ENCODE results near the gene ZBTB49. TPM values are rescaled to one million over a fixed set of nuclear protein-coding genes. Genes with fewer than 3 reads are reported as not detected.
A peak's percentile ranks its signal among the peaks of the same experiment; 100 is the strongest.

The ZBTB49 gene
- total RNA-seq, 1 donor from 2014 or later = 5.7 TPM

- no peaks in the 10 kb centered on the region for H3K4me1 Mint-ChIP-seq
- H3K27me3 Mint-ChIP-seq (ENCODE audit: low read depth) = no peaks in the 10 kb centered on the region
- H3K4me3 Mint-ChIP-seq = no peak overlapping the region
- H3K27ac Mint-ChIP-seq (ENCODE audit: unreplicated experiment) = no peak overlapping the region
- no peak for DNase-seq (ENCODE audit: low read depth, low spot score)
- TF ChIP-seq CTCF (conservative IDR thresholded peaks at IDR 0.05) = no peak
- H3K36me3 Mint-ChIP-seq (ENCODE audit: low read depth) = peaks cover 9% of the 10 kb centered on the region
- no peaks in the 10 kb centered on the region for H3K9me3 Mint-ChIP-seq
Measured at GRCh38 chr4:4269856-4270255, 20.2 kb upstream of the ZBTB49 start.

GRCh38 chr4:4270529-4270928, 19.5 kb upstream of the ZBTB49 start:
- no peak for DNase-seq (ENCODE audit: low read depth, low spot score)
- Mint-ChIP-seq H3K9me3 (no peaks in the 10 kb centered on the region), H3K27me3 (ENCODE audit: low read depth) (no peaks in the 10 kb centered on the region), H3K4me1 (no peaks in the 10 kb centered on the region), H3K27ac (ENCODE audit: unreplicated experiment) (no peak overlapping the region), H3K36me3 (ENCODE audit: low read depth) (peaks cover 9% of the 10 kb centered on the region), H3K4me3 (no peak overlapping the region)
- TF ChIP-seq CTCF (conservative IDR thresholded peaks at IDR 0.05) = no peak

- H3K36me3 Mint-ChIP-seq (ENCODE audit: low read depth) = peaks cover 6% of the 10 kb centered on the region
- no peak for TF ChIP-seq CTCF (conservative IDR thresholded peaks at IDR 0.05)
- no peak for DNase-seq (ENCODE audit: low read depth, low spot score)
- H3K9me3 Mint-ChIP-seq = no peaks in the 10 kb centered on the region
- no peak overlapping the region for H3K27ac Mint-ChIP-seq (ENCODE audit: unreplicated experiment)
- no peaks in the 10 kb centered on the region for H3K4me1 Mint-ChIP-seq
- H3K27me3 Mint-ChIP-seq (ENCODE audit: low read depth) = no peaks in the 10 kb centered on the region
- H3K4me3 Mint-ChIP-seq = no peak overlapping the region
Measured at GRCh38 chr4:4271912-4272311, 18.1 kb upstream of the ZBTB49 start.

- Mint-ChIP-seq H3K4me1 (no peaks in the 10 kb centered on the region), H3K9me3 (no peaks in the 10 kb centered on the region), H3K4me3 (no peak overlapping the region), H3K36me3 (ENCODE audit: low read depth) (peaks cover 6% of the 10 kb centered on the region), H3K27ac (ENCODE audit: unreplicated experiment) (no peak overlapping the region), H3K27me3 (ENCODE audit: low read depth) (no peaks in the 10 kb centered on the region)
- no peak for DNase-seq (ENCODE audit: low read depth, low spot score)
- no peak for TF ChIP-seq CTCF (conservative IDR thresholded peaks at IDR 0.05)
Measured at GRCh38 chr4:4274226-4274625, 15.8 kb upstream of the ZBTB49 start.

GRCh38 chr4:4277531-4277930, 12.5 kb upstream of the ZBTB49 start:
- no peaks in the 10 kb centered on the region for H3K9me3 Mint-ChIP-seq
- H3K27me3 Mint-ChIP-seq (ENCODE audit: low read depth) = no peaks in the 10 kb centered on the region
- no peak for DNase-seq (ENCODE audit: low read depth, low spot score)
- no peaks in the 10 kb centered on the region for H3K4me1 Mint-ChIP-seq
- peaks cover 6% of the 10 kb centered on the region for H3K36me3 Mint-ChIP-seq (ENCODE audit: low read depth)
- no peak for TF ChIP-seq CTCF (conservative IDR thresholded peaks at IDR 0.05)
- H3K4me3 Mint-ChIP-seq = no peak overlapping the region
- H3K27ac Mint-ChIP-seq (ENCODE audit: unreplicated experiment) = peak overlapping the region; percentile 57

- H3K36me3 Mint-ChIP-seq (ENCODE audit: low read depth) = no peaks in the 10 kb centered on the region
- H3K27me3 Mint-ChIP-seq (ENCODE audit: low read depth) = no peaks in the 10 kb centered on the region
- no peak for TF ChIP-seq CTCF (conservative IDR thresholded peaks at IDR 0.05)
- H3K4me1 Mint-ChIP-seq = no peaks in the 10 kb centered on the region
- DNase-seq (ENCODE audit: low read depth, low spot score) = no peak
- no peak overlapping the region for H3K4me3 Mint-ChIP-seq
- no peaks in the 10 kb centered on the region for H3K9me3 Mint-ChIP-seq
- no peak overlapping the region for H3K27ac Mint-ChIP-seq (ENCODE audit: unreplicated experiment)
Measured at GRCh38 chr4:4281787-4282186, 8.3 kb upstream of the ZBTB49 start.

Data from neural crest cell (in vitro differentiated cells).